Neural cell (in vitro differentiated cells): ENCODE measurements around the gene LDLRAD3. TPM values are rescaled to one million over a fixed set of nuclear protein-coding genes. Genes with fewer than 3 reads are reported as not detected.

Experiments used
- H2AFZ ChIP-seq: fragments of 200-600, 300-800 bp; sonication (generic), shearing (Covaris generic); 2 replicates; pipeline ENCODE4 v1.6.0; 2014; ENCODE audit warnings: low read depth, mild to moderate bottlenecking, antibody characterized with exemption, low read length, moderate library complexity
- H3F3A ChIP-seq: fragments of 200-600 bp; shearing (Covaris generic); 2 replicates; pipeline ENCODE4 v1.6.1; 2016; ENCODE audit warnings: mild to moderate bottlenecking, moderate library complexity, mixed read lengths, antibody characterized with exemption, low read length; ENCODE audit not compliant: insufficient read depth, poor library complexity, severe bottlenecking
- H3K27ac ChIP-seq: fragments of 200-600, 300-800 bp; sonication (generic), shearing (Covaris generic); 2 replicates; pipeline ENCODE4 v1.5.1; 2014; ENCODE audit warnings: mild to moderate bottlenecking, low read length, moderate library complexity
- H3K27me3 ChIP-seq: fragments of 300-800, 200-600 bp; sonication (generic), shearing (Covaris generic); 2 replicates; pipeline ENCODE4 v1.6.0; 2014; ENCODE audit warnings: mild to moderate bottlenecking, low read depth, low read length, moderate library complexity; ENCODE audit not compliant: insufficient read depth
- H3K36me3 ChIP-seq: fragments of 300-800, 200-600 bp; sonication (generic), shearing (Covaris generic); 2 replicates; pipeline ENCODE4 v1.5.1; 2014; ENCODE audit warnings: mild to moderate bottlenecking, antibody characterized with exemption, low read length, moderate library complexity; ENCODE audit not compliant: insufficient read depth
- H3K4me2 ChIP-seq: fragments of 300-800, 200-600 bp; sonication (generic), shearing (Covaris generic); 2 replicates; pipeline ENCODE4 v1.6.0; 2014; ENCODE audit warnings: mild to moderate bottlenecking, low read length
- H3K4me3 ChIP-seq: fragments of 300-800, 200-600 bp; sonication (generic), shearing (Covaris generic); 2 replicates; pipeline ENCODE4 v1.5.1; 2014; ENCODE audit warnings: mild to moderate bottlenecking, low read length, moderate library complexity
- H3K79me2 ChIP-seq: fragments of 200-600 bp; shearing (Covaris generic); replicated peaks from 2 replicates; pipeline ENCODE4 v1.6.0; 2014; ENCODE audit warnings: mild to moderate bottlenecking, low read length, moderate library complexity; ENCODE audit not compliant: insufficient read depth
- H3K9ac ChIP-seq: fragments of 300-800, 200-600 bp; sonication (generic), shearing (Covaris generic); 2 replicates; pipeline ENCODE4 v1.6.1; 2016; ENCODE audit warnings: mild to moderate bottlenecking, low read length, mixed read lengths
- H3K9me2 ChIP-seq: fragments of 200-600 bp; shearing (Covaris generic); 2 replicates; pipeline ENCODE4 v1.6.1; 2016; ENCODE audit warnings: mild to moderate bottlenecking, low read length, mixed read lengths; ENCODE audit not compliant: insufficient read depth
- H3K9me3 ChIP-seq: fragments of 200-600, 300-800 bp; sonication (generic), shearing (Covaris generic); 2 replicates; pipeline ENCODE4 v1.6.1; 2016; ENCODE audit warnings: mild to moderate bottlenecking, mixed run types, low read length, moderate library complexity, mixed read lengths
- H4K20me1 ChIP-seq: fragments of 200-600 bp; shearing (Covaris generic); 2 replicates; pipeline ENCODE4 v1.6.1; 2016; ENCODE audit warnings: mild to moderate bottlenecking, mixed run types; ENCODE audit not compliant: insufficient read depth
- EP300 ChIP-seq: fragments of 450-650 bp; conservative IDR thresholded peaks from 2 replicates; pipeline ENCODE4 v1.6.1; 2014; ENCODE audit warnings: antibody characterized with exemption, mild to moderate bottlenecking, moderate library complexity; ENCODE audit not compliant: poor library complexity, severe bottlenecking
- EZH2 ChIP-seq: fragments of 200-600, 300-800 bp; shearing (Covaris generic), sonication (generic); IDR thresholded peaks from 2 replicates; pipeline ENCODE4 v1.6.1; 2014; ENCODE audit warnings: antibody characterized with exemption, low read length, borderline replicate concordance, mild to moderate bottlenecking; ENCODE audit not compliant: insufficient read depth, poor library complexity, severe bottlenecking
- MXI1 ChIP-seq: fragments of 450-650 bp; conservative IDR thresholded peaks from 2 replicates; pipeline ENCODE4 v1.6.1; 2014; ENCODE audit warnings: antibody characterized with exemption, mild to moderate bottlenecking; ENCODE audit not compliant: poor library complexity, severe bottlenecking
- POLR2AphosphoS5 ChIP-seq: IDR thresholded peaks from 2 replicates; pipeline ENCODE4 v1.6.1; 2012
- RAD21 ChIP-seq: fragments of 450-650 bp; conservative IDR thresholded peaks from 2 replicates; pipeline ENCODE4 v1.6.1; 2014; ENCODE audit warnings: antibody characterized with exemption, mild to moderate bottlenecking, moderate library complexity
- SMC3 ChIP-seq: fragments of 450-650 bp; conservative IDR thresholded peaks from 2 replicates; pipeline ENCODE4 v1.6.1; 2014; ENCODE audit warnings: antibody characterized with exemption, mild to moderate bottlenecking, moderate library complexity; ENCODE audit not compliant: poor library complexity
- TAF1 ChIP-seq: IDR thresholded peaks from 2 replicates; pipeline ENCODE4 v1.6.1; 2012; ENCODE audit warnings: low read depth
- polyA plus RNA-seq: library from polyadenylated mRNA; depleted of rRNA; stranded (reverse); fragments of >200 nt; gene quantifications from 2 replicates; pipeline ENCODE4 v1.2.3, GENCODE V29; 2014
- TF ChIP-seq, protein P1 (sequence below): fragments of 450-650 bp; IDR thresholded peaks from 2 replicates; pipeline ENCODE4 v1.5.1; 2014; ENCODE audit warnings: antibody characterized with exemption, mild to moderate bottlenecking, moderate library complexity; ENCODE audit not compliant: poor library complexity, severe bottlenecking
- TF ChIP-seq, protein P2 (sequence below): IDR thresholded peaks from 2 replicates; pipeline ENCODE4 v1.6.1; 2012; ENCODE audit warnings: borderline replicate concordance

Gene LDLRAD3
- polyA plus RNA-seq, 1 donor from 2014 or later = 3.5 TPM

DNA sequence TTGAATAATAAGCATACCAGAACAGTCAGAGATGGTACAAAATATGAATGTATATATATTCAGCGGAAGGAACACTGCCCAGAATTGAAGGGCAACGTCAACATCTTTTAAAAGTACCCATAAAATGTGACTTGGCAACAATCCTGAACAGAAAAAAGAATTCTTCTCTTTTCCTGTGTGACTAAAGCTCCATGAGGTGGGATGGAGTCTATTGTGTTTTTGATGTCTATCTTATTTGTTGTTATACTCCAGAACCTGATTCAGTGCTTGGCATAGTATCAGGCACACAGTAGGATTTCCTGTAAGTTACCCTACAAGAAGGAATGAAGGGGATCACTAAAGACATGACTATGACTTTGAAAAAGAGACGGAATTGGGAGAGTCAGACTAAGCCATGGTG is 10.3 kb downstream of the LDLRAD3 start:
- H4K20me1 ChIP-seq = no peaks in the 10 kb centered on the region
- no peak overlapping the region for H3K9ac ChIP-seq
- no peak overlapping the region for H3K4me3 ChIP-seq
- no peak overlapping the region for H2AFZ ChIP-seq
- H3K4me2 ChIP-seq = no peak overlapping the region
- H3K9me2 ChIP-seq = no peaks in the 10 kb centered on the region
- H3K9me3 ChIP-seq = no peaks in the 10 kb centered on the region
- peaks cover 6% of the 10 kb centered on the region for H3K79me2 ChIP-seq
- H3K27ac ChIP-seq = no peak overlapping the region
- no peaks in the 10 kb centered on the region for H3F3A ChIP-seq
- H3K36me3 ChIP-seq = no peaks in the 10 kb centered on the region
- no peaks in the 10 kb centered on the region for H3K27me3 ChIP-seq
- TF ChIP-seq MXI1 = no peak
- TF ChIP-seq EP300 = no peak
- no peak for TF ChIP-seq TAF1
- TF ChIP-seq EZH2 = no peak

- Histone ChIP-seq H3K36me3 (no peaks in the 10 kb centered on the region), H4K20me1 (no peaks in the 10 kb centered on the region), H3K79me2 (peaks cover 6% of the 10 kb centered on the region)
Measured at GRCh38 chr11:35955636-35956035, 11.8 kb downstream of the LDLRAD3 start.

More at GRCh38 chr11:35955636-35956035, 11.8 kb downstream of the LDLRAD3 start:
- no peaks in the 10 kb centered on the region for H3F3A ChIP-seq
- no peak overlapping the region for H3K27ac ChIP-seq
- no peak overlapping the region for H2AFZ ChIP-seq
- TF ChIP-seq SMC3 = no peak
- no peak for TF ChIP-seq EZH2
- no peak for TF ChIP-seq POLR2AphosphoS5
- TF ChIP-seq RAD21 = no peak
- TF ChIP-seq, protein P1, sequence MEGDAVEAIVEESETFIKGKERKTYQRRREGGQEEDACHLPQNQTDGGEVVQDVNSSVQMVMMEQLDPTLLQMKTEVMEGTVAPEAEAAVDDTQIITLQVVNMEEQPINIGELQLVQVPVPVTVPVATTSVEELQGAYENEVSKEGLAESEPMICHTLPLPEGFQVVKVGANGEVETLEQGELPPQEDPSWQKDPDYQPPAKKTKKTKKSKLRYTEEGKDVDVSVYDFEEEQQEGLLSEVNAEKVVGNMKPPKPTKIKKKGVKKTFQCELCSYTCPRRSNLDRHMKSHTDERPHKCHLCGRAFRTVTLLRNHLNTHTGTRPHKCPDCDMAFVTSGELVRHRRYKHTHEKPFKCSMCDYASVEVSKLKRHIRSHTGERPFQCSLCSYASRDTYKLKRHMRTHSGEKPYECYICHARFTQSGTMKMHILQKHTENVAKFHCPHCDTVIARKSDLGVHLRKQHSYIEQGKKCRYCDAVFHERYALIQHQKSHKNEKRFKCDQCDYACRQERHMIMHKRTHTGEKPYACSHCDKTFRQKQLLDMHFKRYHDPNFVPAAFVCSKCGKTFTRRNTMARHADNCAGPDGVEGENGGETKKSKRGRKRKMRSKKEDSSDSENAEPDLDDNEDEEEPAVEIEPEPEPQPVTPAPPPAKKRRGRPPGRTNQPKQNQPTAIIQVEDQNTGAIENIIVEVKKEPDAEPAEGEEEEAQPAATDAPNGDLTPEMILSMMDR = no peak
- TF ChIP-seq EP300 = no peak
- no peak for TF ChIP-seq TAF1
- TF ChIP-seq MXI1 = no peak
- TF ChIP-seq, protein P2, sequence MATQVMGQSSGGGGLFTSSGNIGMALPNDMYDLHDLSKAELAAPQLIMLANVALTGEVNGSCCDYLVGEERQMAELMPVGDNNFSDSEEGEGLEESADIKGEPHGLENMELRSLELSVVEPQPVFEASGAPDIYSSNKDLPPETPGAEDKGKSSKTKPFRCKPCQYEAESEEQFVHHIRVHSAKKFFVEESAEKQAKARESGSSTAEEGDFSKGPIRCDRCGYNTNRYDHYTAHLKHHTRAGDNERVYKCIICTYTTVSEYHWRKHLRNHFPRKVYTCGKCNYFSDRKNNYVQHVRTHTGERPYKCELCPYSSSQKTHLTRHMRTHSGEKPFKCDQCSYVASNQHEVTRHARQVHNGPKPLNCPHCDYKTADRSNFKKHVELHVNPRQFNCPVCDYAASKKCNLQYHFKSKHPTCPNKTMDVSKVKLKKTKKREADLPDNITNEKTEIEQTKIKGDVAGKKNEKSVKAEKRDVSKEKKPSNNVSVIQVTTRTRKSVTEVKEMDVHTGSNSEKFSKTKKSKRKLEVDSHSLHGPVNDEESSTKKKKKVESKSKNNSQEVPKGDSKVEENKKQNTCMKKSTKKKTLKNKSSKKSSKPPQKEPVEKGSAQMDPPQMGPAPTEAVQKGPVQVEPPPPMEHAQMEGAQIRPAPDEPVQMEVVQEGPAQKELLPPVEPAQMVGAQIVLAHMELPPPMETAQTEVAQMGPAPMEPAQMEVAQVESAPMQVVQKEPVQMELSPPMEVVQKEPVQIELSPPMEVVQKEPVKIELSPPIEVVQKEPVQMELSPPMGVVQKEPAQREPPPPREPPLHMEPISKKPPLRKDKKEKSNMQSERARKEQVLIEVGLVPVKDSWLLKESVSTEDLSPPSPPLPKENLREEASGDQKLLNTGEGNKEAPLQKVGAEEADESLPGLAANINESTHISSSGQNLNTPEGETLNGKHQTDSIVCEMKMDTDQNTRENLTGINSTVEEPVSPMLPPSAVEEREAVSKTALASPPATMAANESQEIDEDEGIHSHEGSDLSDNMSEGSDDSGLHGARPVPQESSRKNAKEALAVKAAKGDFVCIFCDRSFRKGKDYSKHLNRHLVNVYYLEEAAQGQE = no peak
- no peak overlapping the region for H3K4me3 ChIP-seq
- H3K9me3 ChIP-seq = no peaks in the 10 kb centered on the region
- H3K4me2 ChIP-seq = no peak overlapping the region
- H3K9ac ChIP-seq = no peak overlapping the region
- no peaks in the 10 kb centered on the region for H3K27me3 ChIP-seq
- no peaks in the 10 kb centered on the region for H3K9me2 ChIP-seq
